HG02884 (cell line): ENCODE measurements around the gene KRTAP10-5.
"Not testable (repeated sequence)": the region's sequence is repeated elsewhere in the genome, so short reads cannot be mapped to it uniquely, and the experiment has no call there.

Experiments used
- ATAC-seq: cut with Tn5 transposase; IDR thresholded peaks from one replicate; pipeline ENCODE4 v1.9.1; 2021; ENCODE audit warnings: mild to moderate bottlenecking, moderate library complexity; ENCODE audit not compliant: unreplicated experiment

The KRTAP10-5 gene

GRCh38 chr21:44580231-44580821 lies at the start of gene KRTAP10-5:
KRTAP10-5 (minus strand) TSS chr21:44580604; CDS start chr21:44580578, 26 bp downstream.
- not testable (repeated sequence) for ATAC-seq

- ATAC-seq: no peak
Observed at GRCh38 chr21:44628707-44629391, 48.4 kb upstream of the KRTAP10-5 start.

- not testable (repeated sequence) for ATAC-seq
Observed at GRCh38 chr21:44627831-44628233, 47.4 kb upstream of the KRTAP10-5 start.

GRCh38 chr21:44627181-44627822 lies 46.9 kb upstream of the KRTAP10-5 start:
- ATAC-seq: not testable (repeated sequence)

GRCh38 chr21:44626673-44627143 lies 46.3 kb upstream of the KRTAP10-5 start, which contains the start of gene KRTAP10-9:
KRTAP10-9 (plus strand) TSS chr21:44627093; CDS start chr21:44627172, 79 bp downstream.
- no peak for ATAC-seq

- ATAC-seq: no peak
Observed at GRCh38 chr21:44626262-44626661, 45.9 kb upstream of the KRTAP10-5 start.

- ATAC-seq: no peak
Observed at GRCh38 chr21:44625756-44626155, 45.4 kb upstream of the KRTAP10-5 start.

- no peak for ATAC-seq
Observed at GRCh38 chr21:44623575-44623974, 43.2 kb upstream of the KRTAP10-5 start.

GRCh38 chr21:44619886-44620285 lies 39.5 kb upstream of the KRTAP10-5 start:
- no peak for ATAC-seq

GRCh38 chr21:44618909-44619308 lies 38.5 kb upstream of the KRTAP10-5 start:
- no peak for ATAC-seq

- no peak for ATAC-seq
Observed at GRCh38 chr21:44618504-44618903, 38.1 kb upstream of the KRTAP10-5 start.

GRCh38 chr21:44617071-44617501 lies 36.7 kb upstream of the KRTAP10-5 start:
- ATAC-seq: no peak

- ATAC-seq: no peak
Observed at GRCh38 chr21:44616591-44616926, 36.2 kb upstream of the KRTAP10-5 start.

GRCh38 chr21:44615911-44616590 lies 35.6 kb upstream of the KRTAP10-5 start:
- ATAC-seq: no peak

GRCh38 chr21:44615466-44615865 lies 35.1 kb upstream of the KRTAP10-5 start:
- ATAC-seq: no peak

GRCh38 chr21:44614961-44615391 lies 34.6 kb upstream of the KRTAP10-5 start:
- ATAC-seq: no peak

- no peak for ATAC-seq
Observed at GRCh38 chr21:44614161-44614631, 33.8 kb upstream of the KRTAP10-5 start.

- no peak for ATAC-seq
Observed at GRCh38 chr21:44613386-44614155, 33.2 kb upstream of the KRTAP10-5 start.

- ATAC-seq: no peak
Observed at GRCh38 chr21:44612669-44613229, 32.3 kb upstream of the KRTAP10-5 start.

- no peak for ATAC-seq
Observed at GRCh38 chr21:44612029-44612486, 31.7 kb upstream of the KRTAP10-5 start, which contains the start of gene KRTAP10-8. KRTAP10-8 (plus strand) TSS chr21:44612079; CDS start chr21:44612101, 22 bp downstream.
